HG03139 (cell line): ENCODE results near the gene STK11.

Experiments
- ATAC-seq: cut with Tn5 transposase; IDR thresholded peaks from one replicate; pipeline ENCODE4 v1.9.1; 2021; ENCODE audit not compliant: unreplicated experiment

The STK11 gene

DNA sequence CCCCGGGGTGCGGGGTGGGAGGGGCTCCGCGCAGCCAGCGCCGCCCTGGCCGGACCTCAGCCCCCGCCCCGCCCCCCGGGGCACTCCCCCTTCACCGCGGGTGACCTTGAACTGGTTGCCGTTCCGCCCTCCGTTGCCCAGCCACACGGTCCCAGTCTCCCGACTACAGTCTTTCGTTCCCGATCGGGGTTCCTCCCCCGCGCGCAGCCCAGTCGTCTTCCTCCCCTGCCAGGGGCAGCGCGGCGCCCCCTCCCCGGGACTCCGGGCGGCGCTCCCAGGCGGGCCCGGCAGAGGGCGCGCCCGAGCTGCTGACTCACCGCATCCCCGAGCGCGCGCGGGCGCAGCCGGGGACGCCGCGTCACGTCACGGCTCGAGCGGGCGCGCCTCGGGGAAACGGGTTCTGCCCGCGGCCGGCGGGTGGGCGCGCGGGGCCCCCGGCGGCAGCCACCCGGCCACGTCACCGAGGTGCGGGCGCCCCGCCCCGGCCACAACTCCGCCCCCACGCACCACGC is 43.3 kb downstream of the STK11 start:
- peak; percentile 20 for ATAC-seq

DNA sequence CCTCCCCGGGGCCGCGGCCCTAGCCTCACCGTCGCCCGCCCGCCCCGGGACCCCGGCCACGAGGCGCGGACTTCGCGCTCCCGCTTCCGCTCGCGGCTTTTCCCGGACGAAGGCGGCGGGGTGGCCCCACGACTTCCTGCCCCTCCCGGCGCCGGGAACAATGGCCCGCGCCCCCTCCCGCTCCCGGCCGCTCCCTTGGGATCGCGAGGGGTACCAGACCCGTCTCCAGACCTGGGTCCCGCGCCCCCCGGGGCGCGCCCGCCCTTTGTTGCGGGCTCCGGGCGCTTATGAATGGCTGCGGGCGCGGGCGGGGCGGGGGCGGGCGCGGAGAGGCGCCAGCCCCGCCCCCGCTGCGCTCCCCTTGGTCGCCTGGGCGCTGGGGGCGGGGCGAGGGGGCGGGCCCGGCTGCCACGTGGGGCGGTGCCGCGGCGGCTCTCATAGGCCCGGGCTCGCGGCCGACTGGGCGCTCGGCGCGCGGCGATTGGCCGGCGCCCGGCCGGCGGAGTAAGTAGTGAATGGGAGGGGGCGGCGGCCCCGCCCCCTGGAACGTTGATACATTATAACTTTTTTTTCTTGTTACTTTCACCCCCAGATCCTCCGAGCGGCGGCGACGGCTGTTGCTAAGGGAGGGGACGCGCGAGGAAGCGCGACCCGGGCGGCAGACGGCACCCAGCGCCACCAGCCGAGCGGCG is 43.9 kb downstream of the STK11 start:
- ATAC-seq, result peak; percentile 40

DNA sequence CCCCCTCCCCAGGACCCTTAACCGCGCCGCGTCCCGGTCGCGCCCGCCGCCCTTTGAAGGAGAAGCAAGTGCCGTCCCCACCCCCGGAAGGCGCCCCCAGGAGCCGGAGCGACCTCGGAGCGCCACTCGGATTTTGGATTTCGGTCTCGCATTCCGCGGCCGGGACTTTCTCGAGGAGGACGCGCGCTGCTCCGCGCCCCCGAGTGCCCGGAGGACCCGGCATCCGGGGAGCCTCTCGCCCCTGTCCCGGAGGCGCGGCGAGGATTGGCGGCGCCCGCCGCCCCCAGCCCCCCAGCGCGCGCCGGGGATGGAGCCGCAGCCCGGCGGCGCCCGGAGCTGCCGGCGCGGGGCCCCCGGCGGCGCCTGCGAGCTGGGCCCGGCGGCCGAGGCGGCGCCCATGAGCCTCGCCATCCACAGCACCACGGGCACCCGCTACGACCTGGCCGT is 44.4 kb downstream of the STK11 start:
- ATAC-seq, result no peak

DNA sequence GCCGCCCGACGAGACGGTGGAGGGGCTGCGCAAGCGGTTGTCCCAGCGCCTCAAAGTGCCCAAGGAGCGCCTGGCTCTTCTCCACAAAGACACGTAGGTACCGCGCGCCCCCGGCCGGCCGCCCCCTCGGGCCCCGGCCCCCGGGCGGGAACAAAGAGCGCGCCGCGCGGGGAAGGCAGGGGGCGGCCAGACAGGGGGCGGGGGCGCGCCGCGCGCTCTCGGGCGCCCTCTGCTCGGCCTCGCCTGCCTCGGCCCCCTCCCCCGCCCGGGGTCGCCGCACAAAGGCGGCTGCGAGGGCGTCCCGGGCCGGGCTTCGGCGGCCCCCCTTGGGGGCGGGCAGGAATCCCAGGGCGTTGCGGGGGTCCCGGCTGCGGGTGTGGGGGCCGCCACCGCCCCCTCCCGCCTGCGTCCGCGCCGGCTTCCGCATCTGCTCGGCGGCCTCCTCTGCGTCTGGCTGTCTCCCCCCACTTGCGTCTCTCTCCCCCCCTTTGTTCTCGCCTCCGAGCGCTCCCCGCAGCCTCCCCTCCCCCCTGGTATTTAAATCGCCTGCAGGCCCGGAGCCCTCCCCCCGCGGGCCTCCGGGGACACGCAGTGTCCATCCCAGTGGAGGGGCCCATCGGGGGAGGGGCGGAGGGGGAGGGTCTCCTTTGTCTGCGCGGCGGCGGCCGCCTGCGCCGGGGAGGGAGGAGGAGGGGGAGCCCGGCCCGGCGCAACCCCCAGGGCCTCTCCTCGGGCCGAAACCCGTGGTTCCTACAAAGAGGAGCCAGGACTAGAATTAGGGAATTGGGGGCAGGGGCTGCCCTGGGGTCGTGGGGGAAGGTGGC is 45.1 kb downstream of the STK11 start:
- ATAC-seq, result no peak

DNA sequence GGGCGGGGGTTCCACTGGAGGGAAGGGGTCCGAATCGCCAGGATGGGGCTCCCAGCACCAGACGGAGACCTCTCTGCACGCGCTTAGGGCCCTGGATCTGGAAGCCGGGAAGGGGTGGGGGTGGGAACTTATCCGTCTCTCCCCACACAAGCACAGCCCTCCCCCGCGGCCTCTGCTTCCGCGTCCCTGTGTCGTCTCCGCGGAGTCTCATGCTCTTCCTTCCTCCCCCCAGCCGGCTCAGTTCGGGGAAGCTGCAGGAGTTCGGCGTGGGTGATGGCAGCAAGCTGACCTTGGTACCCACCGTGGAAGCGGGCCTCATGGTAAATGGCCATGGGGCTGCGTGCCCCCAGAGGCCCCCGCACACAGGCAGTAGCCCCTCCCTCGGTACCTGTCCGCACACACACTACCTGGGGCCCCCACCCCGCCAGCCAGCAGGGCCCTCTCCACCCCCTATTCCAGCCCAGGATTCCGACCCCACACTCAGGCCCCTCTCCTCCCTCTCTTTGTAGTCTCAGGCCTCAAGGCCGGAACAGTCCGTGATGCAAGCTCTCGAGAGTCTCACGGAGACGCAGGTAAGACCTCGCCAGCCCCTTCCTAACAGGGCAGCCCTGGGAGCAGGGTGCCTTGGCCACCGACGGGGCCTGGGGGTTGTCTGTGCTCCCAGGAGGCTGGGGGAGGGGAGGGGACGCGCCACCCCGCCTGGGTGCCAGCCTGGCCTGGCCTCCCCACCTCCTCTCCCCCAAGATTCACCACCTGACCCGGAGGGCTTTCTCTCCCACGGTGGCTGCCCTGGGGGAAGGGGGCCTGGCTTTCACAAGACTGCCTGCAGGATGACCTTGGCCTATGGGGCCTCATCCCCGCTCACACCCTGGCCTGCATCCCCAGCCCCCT is 46.0 kb downstream of the STK11 start:
- ATAC-seq, result no peak

DNA sequence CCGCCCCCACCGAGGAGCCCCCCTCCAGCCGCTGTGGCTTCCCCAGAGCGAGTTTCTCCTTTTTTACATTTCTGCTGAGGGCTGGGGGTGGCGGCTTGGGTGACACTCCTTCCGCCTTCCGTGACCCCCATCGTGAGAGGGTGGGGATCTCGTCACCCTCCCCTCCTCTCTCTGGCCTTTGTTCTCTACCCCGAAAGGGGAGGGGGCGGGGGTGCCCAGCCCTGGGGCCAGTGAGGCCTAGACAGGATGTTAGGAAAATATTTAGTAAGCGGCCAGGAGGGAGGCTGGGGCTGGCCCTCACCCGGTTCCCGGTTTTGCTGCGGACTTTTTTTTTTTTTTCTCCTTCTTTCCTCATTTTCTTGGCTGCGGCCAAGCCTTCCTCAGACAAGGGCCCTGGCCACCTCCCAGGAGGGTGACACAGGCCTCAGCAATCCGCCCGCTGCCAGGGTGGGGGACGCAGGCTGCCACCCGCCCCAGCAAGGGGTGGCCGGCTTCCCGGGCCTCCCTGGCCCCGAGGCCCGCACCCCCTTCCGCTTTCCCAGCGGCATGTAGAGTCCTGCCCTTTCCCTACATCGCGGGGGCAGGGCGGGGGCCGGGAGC is 46.7 kb downstream of the STK11 start:
- no peak for ATAC-seq

DNA sequence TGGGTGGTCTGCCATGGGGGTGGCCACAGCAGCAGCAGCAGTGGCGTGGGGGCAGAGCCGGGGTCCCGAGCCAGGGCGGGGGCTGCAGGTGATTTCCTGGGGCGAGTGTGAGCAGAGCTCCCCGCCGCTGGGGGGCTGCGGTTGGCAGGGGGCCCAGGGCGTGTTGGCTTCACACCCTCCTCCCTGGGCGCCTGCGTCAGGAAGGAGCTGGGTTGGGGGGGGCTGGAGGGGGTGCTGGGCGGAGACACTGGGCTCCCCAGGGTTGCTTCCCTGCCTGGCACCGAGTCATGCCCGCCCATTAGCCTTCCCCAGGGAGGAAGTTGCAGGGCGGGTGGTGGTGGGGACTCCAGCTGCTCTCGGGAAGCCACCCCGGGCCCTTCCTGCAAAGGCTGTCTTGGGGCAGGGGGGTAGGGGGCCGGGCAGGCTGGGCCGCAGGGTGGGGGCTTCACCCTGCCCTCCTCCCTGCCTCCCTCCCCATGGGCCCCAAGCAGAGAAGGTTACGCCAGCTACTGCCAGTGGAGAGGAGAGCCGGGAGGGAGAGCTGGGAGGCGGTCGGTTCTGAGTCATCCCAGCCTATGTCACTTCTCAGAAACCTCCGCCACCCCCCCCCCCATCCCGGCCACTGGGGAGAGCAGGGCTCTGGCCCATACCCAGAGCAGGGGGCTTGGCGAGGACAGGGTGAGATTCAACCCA is 47.4 kb downstream of the STK11 start:
- ATAC-seq, result no peak

DNA sequence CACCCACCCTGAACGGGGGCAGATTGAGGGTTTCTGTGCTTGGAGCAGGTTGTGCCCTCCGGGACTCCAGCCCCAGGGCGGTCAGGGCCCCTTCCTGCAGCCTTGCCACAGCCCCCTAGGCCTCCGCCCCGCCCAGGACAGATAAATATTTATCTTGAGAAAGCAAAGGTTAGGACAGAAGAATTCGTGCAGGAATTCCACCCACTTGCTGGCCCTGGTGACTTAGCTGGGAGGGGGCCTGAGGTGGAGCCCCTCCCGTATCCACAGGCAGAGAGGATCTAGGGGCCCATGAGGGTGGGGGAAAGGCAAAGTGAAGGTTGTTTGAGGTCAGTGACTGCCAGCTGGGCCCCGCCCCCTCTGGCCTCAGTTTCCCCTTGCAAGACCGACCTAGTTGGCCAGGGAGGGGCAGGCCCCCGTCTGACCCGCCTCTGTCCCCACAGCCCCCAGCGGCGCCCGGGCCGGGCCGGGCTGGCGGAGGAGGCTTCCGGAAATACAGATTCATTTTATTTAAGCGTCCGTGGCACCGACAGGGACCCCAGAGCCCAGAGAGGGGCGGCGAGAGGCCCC is 48.0 kb downstream of the STK11 start:
- ATAC-seq, result no peak

DNA sequence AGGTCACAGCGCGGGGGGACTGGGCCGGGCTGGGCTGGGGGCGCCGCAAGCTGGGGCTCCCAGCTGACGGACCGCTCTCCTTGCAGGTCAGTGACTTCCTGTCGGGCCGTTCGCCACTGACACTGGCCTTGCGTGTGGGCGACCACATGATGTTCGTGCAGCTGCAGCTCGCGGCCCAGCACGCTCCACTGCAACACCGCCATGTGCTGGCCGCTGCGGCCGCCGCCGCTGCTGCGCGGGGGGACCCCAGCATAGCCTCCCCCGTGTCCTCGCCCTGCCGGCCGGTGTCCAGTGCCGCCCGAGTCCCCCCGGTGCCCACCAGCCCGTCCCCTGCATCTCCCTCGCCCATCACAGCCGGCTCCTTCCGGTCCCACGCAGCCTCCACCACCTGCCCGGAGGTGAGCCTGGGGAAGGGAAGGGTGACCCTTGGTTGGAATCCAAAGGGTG is 48.5 kb downstream of the STK11 start:
- no peak for ATAC-seq

DNA sequence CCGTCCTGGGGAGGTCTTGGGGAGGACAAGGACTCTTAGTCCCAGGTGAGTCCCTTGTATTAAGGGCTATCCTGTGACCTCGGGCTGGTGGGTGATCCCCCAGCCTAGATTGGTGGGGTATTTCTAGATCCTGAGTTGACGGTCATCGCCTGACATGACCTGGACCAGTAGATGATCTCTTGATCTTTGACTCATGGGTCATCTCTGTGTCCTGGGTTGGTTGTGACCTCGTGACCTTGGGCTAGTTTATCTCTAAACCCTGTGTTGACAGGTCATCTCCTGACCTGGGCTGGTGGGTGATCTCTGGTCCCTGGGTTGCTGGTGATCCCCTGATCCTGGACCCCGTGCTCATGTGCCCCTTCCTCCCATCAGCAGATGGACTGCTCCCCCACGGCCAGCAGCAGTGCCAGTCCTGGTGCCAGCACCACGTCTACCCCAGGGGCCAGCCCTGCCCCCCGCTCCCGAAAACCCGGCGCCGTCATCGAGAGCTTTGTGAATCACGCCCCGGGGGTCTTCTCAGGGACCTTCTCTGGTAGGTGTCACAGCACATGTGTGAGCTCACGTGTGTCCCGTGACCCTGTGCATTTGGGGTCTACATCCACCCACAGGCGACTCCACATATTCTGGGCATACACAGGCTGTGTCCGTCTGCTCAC is 49.1 kb downstream of the STK11 start:
- ATAC-seq, result no peak

DNA sequence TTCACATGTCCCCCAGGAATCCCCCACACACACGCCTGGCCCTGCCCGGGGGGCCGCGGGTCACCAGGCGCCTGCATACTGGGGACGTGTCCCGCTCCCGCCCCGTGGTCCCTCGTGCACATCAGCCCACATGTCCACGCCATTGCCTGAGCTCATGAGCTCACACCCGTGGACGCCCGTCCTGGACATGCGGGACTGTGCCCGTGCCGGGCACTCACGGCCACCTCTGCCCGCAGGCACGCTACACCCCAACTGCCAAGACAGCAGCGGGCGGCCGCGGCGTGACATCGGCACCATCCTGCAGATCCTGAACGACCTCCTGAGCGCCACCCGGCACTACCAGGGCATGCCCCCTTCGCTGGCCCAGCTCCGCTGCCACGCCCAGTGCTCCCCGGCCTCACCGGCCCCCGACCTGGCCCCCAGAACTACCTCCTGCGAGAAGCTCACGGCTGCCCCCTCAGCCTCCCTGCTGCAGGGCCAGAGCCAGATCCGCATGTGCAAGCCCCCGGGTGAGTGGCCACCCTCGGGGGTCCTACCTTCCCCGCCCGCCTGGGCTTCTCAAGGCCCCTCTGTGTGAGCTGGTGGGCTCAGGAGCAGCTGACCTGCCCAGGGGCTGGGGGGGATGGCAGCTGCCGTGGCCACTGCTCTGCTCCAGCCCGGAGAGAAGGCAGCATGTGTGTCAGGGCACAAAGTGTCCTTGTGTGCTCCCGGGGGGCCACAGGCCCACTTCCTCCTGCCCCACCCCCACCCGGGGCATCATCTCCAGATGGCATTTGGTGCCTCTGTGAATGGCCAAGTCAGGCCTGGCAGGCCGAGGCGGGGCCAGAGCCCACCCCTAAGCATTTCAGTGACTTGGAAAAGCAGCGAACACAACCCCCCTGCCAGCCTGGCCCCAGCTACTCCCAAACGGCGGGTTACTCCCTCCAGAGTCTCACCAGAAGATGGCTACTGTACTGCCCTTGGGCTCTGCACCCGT is 49.9 kb downstream of the STK11 start:
- ATAC-seq, result no peak

DNA sequence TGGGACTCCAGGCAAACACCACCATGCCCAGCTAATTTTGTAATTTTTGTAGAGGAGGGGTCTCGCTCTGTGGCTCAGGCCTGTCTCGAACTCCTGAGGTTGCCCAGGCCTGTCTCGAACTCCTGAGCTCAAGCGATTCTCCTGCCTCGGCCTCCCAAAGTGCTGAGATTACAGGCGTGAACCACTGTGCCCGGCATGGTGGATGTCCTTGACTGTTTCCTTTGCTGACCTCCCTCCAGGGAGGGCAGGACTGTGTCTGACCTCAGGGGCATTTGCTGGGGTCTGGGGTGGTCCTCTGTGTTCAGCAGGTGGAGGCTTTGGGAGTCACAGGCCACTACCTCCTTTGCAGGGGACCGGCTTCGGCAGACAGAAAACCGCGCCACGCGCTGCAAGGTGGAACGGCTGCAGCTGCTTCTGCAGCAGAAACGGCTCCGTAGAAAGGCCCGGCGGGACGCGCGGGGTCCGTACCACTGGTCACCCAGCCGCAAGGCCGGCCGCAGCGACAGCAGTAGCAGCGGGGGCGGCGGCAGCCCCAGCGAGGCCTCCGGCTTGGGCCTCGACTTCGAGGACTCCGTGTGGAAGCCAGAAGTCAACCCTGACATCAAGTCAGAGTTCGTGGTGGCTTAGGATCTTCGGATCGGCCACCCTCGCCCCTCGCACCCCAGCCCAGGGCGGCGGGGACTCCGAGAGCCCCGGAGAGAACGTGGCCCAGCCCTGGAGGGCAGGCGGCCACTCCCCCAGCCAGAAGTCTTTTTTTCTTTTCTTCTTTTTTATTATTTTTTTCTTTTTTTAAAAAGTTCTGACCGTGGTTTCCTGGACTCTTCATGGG is 51.3 kb downstream of the STK11 start:
- ATAC-seq, result no peak

DNA sequence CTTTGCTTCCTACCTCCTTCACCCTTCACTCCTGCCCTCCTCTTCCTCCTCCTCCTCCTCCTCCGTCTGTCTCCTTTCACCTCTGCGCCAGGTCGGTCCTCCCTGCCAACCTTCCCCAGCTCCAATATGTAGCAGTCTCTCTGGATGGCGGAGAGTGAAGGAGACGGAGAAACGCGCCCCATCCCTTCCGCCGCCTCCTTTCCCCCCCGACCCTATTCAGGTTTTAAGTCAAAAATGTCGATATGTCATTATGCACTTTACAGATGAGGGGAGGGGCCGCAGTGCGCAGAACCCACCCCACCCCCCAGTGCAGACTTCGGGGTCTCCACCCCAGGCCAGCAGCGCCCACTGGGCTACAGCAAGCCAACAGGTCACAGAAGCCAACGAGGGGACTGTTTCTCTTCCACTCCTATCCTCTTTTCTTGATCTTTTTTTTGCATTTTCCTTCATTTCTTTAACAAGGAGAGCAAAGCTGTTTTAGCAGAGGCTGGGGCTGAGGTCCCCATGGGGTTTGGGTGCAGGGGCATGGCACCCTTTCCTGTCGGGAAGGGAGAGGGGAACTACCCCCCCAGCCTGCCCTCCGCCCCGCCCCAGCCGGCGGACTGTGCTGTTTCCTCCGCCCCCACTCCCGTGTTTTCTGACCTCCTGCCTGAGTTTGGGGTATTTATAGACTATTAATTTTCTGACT is 52.0 kb downstream of the STK11 start:
- ATAC-seq, result no peak

DNA sequence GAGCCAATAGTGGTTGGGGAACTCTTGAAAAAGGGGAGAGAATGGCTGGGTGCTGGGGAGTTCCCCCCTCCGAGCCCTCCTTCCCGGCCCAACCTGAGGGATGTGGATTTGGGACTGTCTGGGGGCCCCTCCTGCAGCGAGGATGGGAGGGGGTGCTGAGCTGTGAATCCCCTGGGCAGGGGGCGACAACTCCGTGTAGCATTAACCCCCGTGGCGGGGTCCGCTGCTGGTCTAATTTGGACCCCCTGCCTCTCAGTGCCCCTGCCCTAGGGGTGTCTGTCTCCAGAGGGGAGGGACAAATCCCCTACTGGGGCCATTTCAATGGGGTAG is 52.5 kb downstream of the STK11 start:
- ATAC-seq, result no peak

DNA sequence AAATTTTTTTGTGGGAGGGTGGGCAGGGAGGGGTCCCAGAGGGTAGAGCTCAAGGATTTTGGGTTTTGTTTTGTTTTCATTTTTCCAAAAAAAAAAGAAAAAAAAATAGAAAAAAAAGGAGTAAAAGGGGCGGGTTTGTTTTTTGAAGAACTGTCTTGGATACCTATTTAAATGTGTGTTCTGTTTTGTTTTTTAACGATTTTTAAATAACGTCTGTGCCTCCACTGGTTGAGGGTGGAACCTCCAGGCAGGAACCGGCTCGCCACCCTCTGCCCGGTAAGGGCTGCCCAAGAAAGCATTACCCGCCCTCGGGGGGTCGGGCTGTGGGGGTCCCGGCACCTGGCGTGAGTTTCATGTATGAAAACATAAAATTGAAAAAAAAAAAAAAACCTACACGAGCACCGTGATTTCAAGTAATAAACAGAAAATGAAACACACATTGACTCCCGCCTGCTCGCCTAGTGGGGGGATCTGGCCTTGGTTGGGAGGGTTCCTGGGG is 53.2 kb downstream of the STK11 start:
- ATAC-seq, result no peak

DNA sequence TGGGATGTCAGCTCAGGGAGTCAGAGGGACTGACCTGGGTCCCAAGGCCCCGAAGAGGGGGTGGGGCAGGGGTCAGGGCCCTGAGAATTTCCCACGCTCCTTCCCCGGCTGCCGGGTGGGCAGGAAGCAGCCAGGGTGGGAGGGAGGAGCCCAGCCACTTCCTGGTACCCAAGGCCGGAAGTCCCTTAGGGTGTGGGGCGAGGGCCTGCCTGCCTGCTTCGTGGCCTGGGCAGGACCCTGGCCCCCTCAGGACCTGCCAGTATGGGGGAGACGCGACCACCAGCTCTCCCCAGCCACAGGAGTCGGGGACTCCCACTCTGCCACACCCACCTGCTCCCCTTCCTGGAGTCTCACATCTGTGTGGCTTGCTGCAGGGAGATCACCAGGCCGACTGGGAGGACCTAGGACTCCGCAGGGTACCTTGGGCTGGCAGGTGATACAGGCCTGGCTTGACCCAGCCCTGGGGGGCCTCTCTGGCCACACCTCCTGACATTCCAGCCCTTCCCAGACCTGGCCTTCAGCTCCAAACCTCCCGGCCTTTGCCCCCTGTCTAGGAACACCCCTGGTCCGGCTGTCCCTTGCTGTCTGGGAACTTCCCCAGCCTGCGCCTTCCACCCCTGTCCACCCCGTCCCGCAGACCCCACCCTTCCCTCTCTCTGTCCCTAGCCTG is 53.8 kb downstream of the STK11 start:
- peak; percentile 34 for ATAC-seq
